Body of pancreas (tissue), 4 donors: ENCODE results near the gene HIP1.

ENCODE experiments used
- CTCF ChIP-seq, 7 experiments: fragments of 450-650 bp in 4 of 7; fragments of 200-600 bp in 3 of 7; sonication (generic) in 3 of 7; IDR thresholded peaks; one replicate each; pipeline ENCODE4 v1.5.1; 2016 to 2019; ENCODE audit warnings: antibody characterized with exemption in 7 of 7
- POLR2A ChIP-seq, 3 donors: fragments of 450-650 bp; IDR thresholded peaks; one replicate each; pipeline ENCODE4 v1.6.1; 2016; ENCODE audit warnings: antibody characterized with exemption in 3 of 3, mild to moderate bottlenecking in 2 of 3

DNA sequence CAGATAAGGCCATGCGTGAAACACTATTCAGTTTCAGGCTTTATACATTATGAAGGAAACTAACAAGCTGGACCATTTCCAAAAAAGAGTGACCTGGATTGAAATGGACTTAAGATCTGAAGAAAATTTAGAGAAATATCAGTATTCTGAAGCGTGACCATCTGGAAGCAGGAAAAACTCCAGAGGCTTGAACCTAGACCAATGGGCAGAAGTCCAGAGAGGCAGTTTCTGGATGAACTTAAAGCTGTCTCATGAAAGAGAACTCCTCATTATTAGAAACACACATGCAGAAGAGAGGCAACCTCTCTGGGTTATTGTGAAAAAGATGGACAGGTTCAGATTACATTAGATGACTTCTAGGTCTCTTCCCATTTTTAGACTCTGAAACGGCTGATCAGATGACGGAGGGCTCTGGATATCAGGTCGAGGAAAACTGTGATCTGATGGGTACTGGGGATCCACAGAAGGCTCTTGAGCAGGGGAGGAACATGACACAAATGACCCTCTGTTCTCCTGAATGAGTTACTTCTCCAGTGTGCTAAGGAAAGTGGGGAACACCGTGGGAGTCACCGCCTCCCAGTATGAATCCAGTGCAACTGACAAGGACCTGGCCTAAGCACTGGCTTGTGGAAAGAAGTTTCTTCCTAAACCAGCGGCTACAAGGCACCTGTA, 130.2 kb downstream of the HIP1 start:
- TF ChIP-seq CTCF (IDR thresholded peaks at IDR 0.05) (no peak), POLR2A (IDR thresholded peaks at IDR 0.05) (no peak)
